H1 (cell line): ENCODE measurements around the gene SOBP.

Experiments
- SIN3A ChIP-seq, 2 experiments: IDR thresholded peaks in 1 of 2; conservative IDR thresholded peaks in 1 of 2; 2 replicates each; pipeline ENCODE4 v1.6.1; 2011 to 2012; ENCODE audit warnings: low read length in 2 of 2, improper control_type of control experiment in 1 of 2, low read depth in 1 of 2, mild to moderate bottlenecking in 1 of 2
- TF ChIP-seq, protein P1 (sequence below), 3 experiments: IDR thresholded peaks; 1 replicate in 2 of 3; 2 replicates in 1 of 3; pipeline versions ENCODE4 v1.5.1 to v1.6.1; 2011; ENCODE audit warnings: low read length in 3 of 3, mild to moderate bottlenecking in 3 of 3, inconsistent platforms in 2 of 3, low read depth in 1 of 3, moderate library complexity in 1 of 3; ENCODE audit not compliant: insufficient read depth in 1 of 3; ENCODE audit errors: control extremely low read depth in 1 of 3

GRCh38 chr6:107677399-107677798, 187.5 kb downstream of the SOBP start:
- TF ChIP-seq SIN3A (conservative IDR thresholded peaks at IDR 0.05 in 1 of 2, IDR thresholded peaks at IDR 0.05 in 1 of 2; ENCODE audit: low read depth in 1 of 2, low read length in 2 of 2) = no peak
- TF ChIP-seq, protein P1, sequence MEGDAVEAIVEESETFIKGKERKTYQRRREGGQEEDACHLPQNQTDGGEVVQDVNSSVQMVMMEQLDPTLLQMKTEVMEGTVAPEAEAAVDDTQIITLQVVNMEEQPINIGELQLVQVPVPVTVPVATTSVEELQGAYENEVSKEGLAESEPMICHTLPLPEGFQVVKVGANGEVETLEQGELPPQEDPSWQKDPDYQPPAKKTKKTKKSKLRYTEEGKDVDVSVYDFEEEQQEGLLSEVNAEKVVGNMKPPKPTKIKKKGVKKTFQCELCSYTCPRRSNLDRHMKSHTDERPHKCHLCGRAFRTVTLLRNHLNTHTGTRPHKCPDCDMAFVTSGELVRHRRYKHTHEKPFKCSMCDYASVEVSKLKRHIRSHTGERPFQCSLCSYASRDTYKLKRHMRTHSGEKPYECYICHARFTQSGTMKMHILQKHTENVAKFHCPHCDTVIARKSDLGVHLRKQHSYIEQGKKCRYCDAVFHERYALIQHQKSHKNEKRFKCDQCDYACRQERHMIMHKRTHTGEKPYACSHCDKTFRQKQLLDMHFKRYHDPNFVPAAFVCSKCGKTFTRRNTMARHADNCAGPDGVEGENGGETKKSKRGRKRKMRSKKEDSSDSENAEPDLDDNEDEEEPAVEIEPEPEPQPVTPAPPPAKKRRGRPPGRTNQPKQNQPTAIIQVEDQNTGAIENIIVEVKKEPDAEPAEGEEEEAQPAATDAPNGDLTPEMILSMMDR (IDR thresholded peaks at IDR 0.05; ENCODE audit: control extremely low read depth in 1 of 3, insufficient read depth in 1 of 3, low read depth in 1 of 3, low read length in 3 of 3) = no peak
